Liver (tissue), 9 donors: ENCODE data around the gene GLIS1. TPM values are rescaled to one million over a fixed set of nuclear protein-coding genes. Genes with fewer than 3 reads are reported as not detected.

ENCODE experiments used
- DNase-seq: peaks from one replicate; pipeline ENCODE4 v3.0.0-alpha.2; 2017; ENCODE audit warnings: low spot score
- H3K27ac ChIP-seq, 2 donors: one replicate each; pipeline ENCODE4 v1.7.0; 2013; ENCODE audit warnings: inconsistent platforms in 2 of 2, low read length in 2 of 2, control low read depth in 1 of 2, low read depth in 1 of 2, mild to moderate bottlenecking in 1 of 2
- H3K27me3 ChIP-seq, 4 donors: one replicate each; pipeline versions ENCODE4 v1.6.1 to v1.7.0; 2013; ENCODE audit warnings: low read length in 3 of 4, inconsistent platforms in 1 of 4, mild to moderate bottlenecking in 1 of 4, moderate library complexity in 1 of 4; ENCODE audit not compliant: control insufficient read depth in 4 of 4, insufficient read depth in 4 of 4
- H3K36me3 ChIP-seq, 4 donors: one replicate each; pipeline versions ENCODE4 v1.6.1 to v1.7.0; 2013; ENCODE audit warnings: low read length in 3 of 4, mild to moderate bottlenecking in 3 of 4, low read depth in 1 of 4, moderate library complexity in 1 of 4; ENCODE audit not compliant: control insufficient read depth in 4 of 4, insufficient read depth in 3 of 4
- H3K4me1 ChIP-seq, 4 donors: one replicate each; pipeline versions ENCODE4 v1.6.1 to v1.7.0; 2013; ENCODE audit warnings: low read length in 3 of 4, mild to moderate bottlenecking in 3 of 4, moderate library complexity in 1 of 4; ENCODE audit not compliant: control insufficient read depth in 4 of 4, insufficient read depth in 4 of 4
- H3K4me3 ChIP-seq, 3 donors: one replicate each; pipeline versions ENCODE4 v1.6.1 to v1.7.0; 2013; ENCODE audit warnings: low read length in 3 of 3, control low read depth in 1 of 3, low read depth in 1 of 3, mild to moderate bottlenecking in 1 of 3
- H3K9ac ChIP-seq, 2 donors: one replicate each; pipeline ENCODE4 v1.7.0; 2013; ENCODE audit warnings: low read length in 2 of 2, mild to moderate bottlenecking in 2 of 2, moderate library complexity in 2 of 2, control low read depth in 1 of 2, low read depth in 1 of 2
- H3K9me3 ChIP-seq, 4 donors: one replicate each; pipeline versions ENCODE4 v1.6.1 to v1.7.0; 2013; ENCODE audit warnings: low read length in 3 of 4; ENCODE audit not compliant: control insufficient read depth in 4 of 4
- ATF3 ChIP-seq: IDR thresholded peaks from 2 replicates; pipeline ENCODE4 v1.6.1; 2016; ENCODE audit warnings: antibody characterized with exemption
- CTCF ChIP-seq: fragments of 150-350 bp; IDR thresholded peaks from 2 replicates; pipeline ENCODE4 v1.5.1; 2017; ENCODE audit warnings: improper control_type of control experiment, low read depth, low read length; ENCODE audit not compliant: missing input control
- EGR1 ChIP-seq, 2 donors: IDR thresholded peaks; 2 replicates each; pipeline ENCODE4 v1.6.1; 2016 to 2018; ENCODE audit warnings: antibody characterized with exemption in 2 of 2, low read depth in 2 of 2
- FOXA1 ChIP-seq: IDR thresholded peaks from 2 replicates; pipeline ENCODE4 v1.6.1; 2016; ENCODE audit warnings: antibody characterized with exemption
- FOXA2 ChIP-seq: IDR thresholded peaks from 2 replicates; pipeline ENCODE4 v1.6.1; 2016; ENCODE audit warnings: antibody characterized with exemption
- GABPA ChIP-seq, 2 donors: IDR thresholded peaks in 1 of 2; conservative IDR thresholded peaks in 1 of 2; 2 replicates each; pipeline ENCODE4 v1.6.1; 2016; ENCODE audit warnings: antibody characterized with exemption in 2 of 2, mild to moderate bottlenecking in 1 of 2, moderate library complexity in 1 of 2
- HNF4G ChIP-seq: IDR thresholded peaks from 2 replicates; pipeline ENCODE4 v1.6.1; 2016; ENCODE audit warnings: antibody characterized with exemption
- JUND ChIP-seq, 2 donors: IDR thresholded peaks; 2 replicates each; pipeline ENCODE4 v1.6.1; 2016; ENCODE audit warnings: antibody characterized with exemption in 2 of 2
- MAX ChIP-seq: IDR thresholded peaks from 2 replicates; pipeline ENCODE4 v1.6.1; 2016; ENCODE audit warnings: antibody characterized with exemption
- NR2F2 ChIP-seq: IDR thresholded peaks from 2 replicates; pipeline ENCODE4 v1.6.1; 2016; ENCODE audit warnings: antibody characterized with exemption
- RAD21 ChIP-seq, 2 donors: IDR thresholded peaks; 2 replicates each; pipeline ENCODE4 v1.6.1; 2016; ENCODE audit warnings: antibody characterized with exemption in 2 of 2, mild to moderate bottlenecking in 2 of 2
- REST ChIP-seq: IDR thresholded peaks from 2 replicates; pipeline ENCODE4 v1.6.1; 2016; ENCODE audit warnings: antibody characterized with exemption, mild to moderate bottlenecking
- RXRA ChIP-seq, 2 donors: IDR thresholded peaks; 2 replicates each; pipeline ENCODE4 v1.6.1; 2017 to 2018; ENCODE audit warnings: antibody characterized with exemption in 2 of 2, mild to moderate bottlenecking in 1 of 2
- SP1 ChIP-seq: IDR thresholded peaks from 2 replicates; pipeline ENCODE4 v1.6.1; 2018; ENCODE audit warnings: antibody characterized with exemption, mild to moderate bottlenecking
- TAF1 ChIP-seq: conservative IDR thresholded peaks from 2 replicates; pipeline ENCODE4 v1.6.1; 2016; ENCODE audit warnings: antibody characterized with exemption, mild to moderate bottlenecking
- YY1 ChIP-seq: IDR thresholded peaks from 2 replicates; pipeline ENCODE4 v1.6.1; 2016; ENCODE audit warnings: antibody characterized with exemption, mild to moderate bottlenecking
- WGBS: extraction: QIAGEN DNeasy Blood & Tissue Kit; methylation state at CpG from one replicate; pipeline ENCODE4 v1.1.7; 2013; 5-methylcytosine and 5-hydroxymethylcytosine counted together
- polyA plus RNA-seq, 2 donors: library from polyadenylated mRNA; stranded (reverse) in 1 of 2; unstranded in 1 of 2; fragments of 200-250 nt in 1 of 2; fragments of >200 nt in 1 of 2; fragmentation: Nextera tagmentation in 1 of 2; extraction: Ambion mirVana in 1 of 2; gene quantifications; one replicate each; pipeline versions ENCODE4 v1.2.1 to v1.2.3, GENCODE V29; 2013 to 2015
- total RNA-seq, 2 donors: library from RNA; depleted of rRNA; stranded (reverse); fragments of >200 nt; gene quantifications; one replicate each; pipeline ENCODE4 v1.2.3, GENCODE V29; 2014
- donor health status: healthy.
- donor health status: healthy.
- donor health status: healthy.
- donor health status: healthy.
- donor health status: healthy.

The GLIS1 gene
- total and polyA plus RNA-seq, 4 donors = under 0.01 to 0.05 TPM; not detected in 2

GRCh38 chr1:53619367-53620060 lies 119.5 kb downstream of the GLIS1 start:
- DNase-seq = no peak
- WGBS = 92% methylated on average over 7 of the region's 7 CpGs
- Histone ChIP-seq H3K27ac (no peak overlapping the region), H3K4me3 (no peak overlapping the region), H3K9me3 (no peaks in the 10 kb centered on the region), H3K4me1 (no peaks in the 10 kb centered on the region), H3K36me3 (no peaks in the 10 kb centered on the region), H3K9ac (no peak overlapping the region), H3K27me3 (no peaks in the 10 kb centered on the region)
- TF ChIP-seq MAX (no peak), HNF4G (no peak), EGR1 (IDR thresholded peaks at IDR 0.05; ENCODE audit: low read depth in 2 of 2) (no peak), FOXA2 (no peak), RXRA (IDR thresholded peaks at IDR 0.05) (no peak), REST (no peak), RAD21 (IDR thresholded peaks at IDR 0.05) (no peak), JUND (IDR thresholded peaks at IDR 0.05) (no peak), TAF1 (no peak), SP1 (no peak)

- Histone ChIP-seq H3K9ac (no peak overlapping the region), H3K27me3 (no peaks in the 10 kb centered on the region), H3K27ac (no peak overlapping the region), H3K9me3 (no peaks in the 10 kb centered on the region), H3K36me3 (no peaks in the 10 kb centered on the region), H3K4me3 (no peak overlapping the region), H3K4me1 (no peaks in the 10 kb centered on the region)
- TF ChIP-seq TAF1 (no peak), REST (no peak), NR2F2 (no peak), EGR1 (IDR thresholded peaks at IDR 0.05; ENCODE audit: low read depth in 2 of 2) (no peak), HNF4G (no peak), SP1 (no peak), RAD21 (IDR thresholded peaks at IDR 0.05) (no peak), GABPA (IDR thresholded peaks at IDR 0.05 in 1 of 2, conservative IDR thresholded peaks at IDR 0.05 in 1 of 2) (no peak), FOXA2 (no peak), CTCF (no peak), MAX (no peak), ATF3 (no peak), FOXA1 (no peak), RXRA (IDR thresholded peaks at IDR 0.05) (no peak), YY1 (no peak)
- no peak for DNase-seq
- 85% methylated on average over 4 of the region's 4 CpGs for WGBS
Measured at GRCh38 chr1:53618500-53619366, 120.2 kb downstream of the GLIS1 start.
